Vagina (tissue), 2 donors: ENCODE results near the gene TMEM59.

Experiments used
- CTCF ChIP-seq, 3 experiments: fragments of 450-650 bp in 2 of 3; fragments of 200-600 bp in 1 of 3; sonication (generic) in 1 of 3; IDR thresholded peaks; one replicate each; pipeline ENCODE4 v1.5.1; 2017 to 2019; ENCODE audit warnings: antibody characterized with exemption in 3 of 3, mild to moderate bottlenecking in 2 of 3, moderate library complexity in 2 of 3
- POLR2A ChIP-seq, 2 donors: fragments of 450-650 bp; IDR thresholded peaks; one replicate each; pipeline ENCODE4 v1.6.1; 2017; ENCODE audit warnings: antibody characterized with exemption in 2 of 2, mild to moderate bottlenecking in 2 of 2, moderate library complexity in 2 of 2

GRCh38 chr1:53982034-53982762 lies 70.8 kb downstream of the TMEM59 start:
- TF ChIP-seq CTCF (IDR thresholded peaks at IDR 0.05) (no peak), POLR2A (IDR thresholded peaks at IDR 0.05) (no peak)
